Neural crest cell (in vitro differentiated cells): ENCODE measurements around the gene SNX5. TPM values are rescaled to one million over a fixed set of nuclear protein-coding genes. Genes with fewer than 3 reads are reported as not detected.

ENCODE experiments used
- DNase-seq: peaks from one replicate; pipeline ENCODE4 v3.0.0; 2021; ENCODE audit warnings: low read depth, mixed read lengths, low spot score
- H3K27ac Mint-ChIP-seq: one replicate; pipeline ENCODE4 v1.8.0; 2021; ENCODE audit warnings: mild to moderate bottlenecking, mixed read lengths; ENCODE audit not compliant: unreplicated experiment
- H3K27me3 Mint-ChIP-seq: 2 replicates; pipeline ENCODE4 v1.8.0; 2021; ENCODE audit warnings: low read depth, mild to moderate bottlenecking, mixed read lengths
- H3K36me3 Mint-ChIP-seq: 2 replicates; pipeline ENCODE4 v1.8.0; 2021; ENCODE audit warnings: low read depth, mild to moderate bottlenecking, mixed read lengths
- H3K4me1 Mint-ChIP-seq: 2 replicates; pipeline ENCODE4 v1.8.0; 2021; ENCODE audit warnings: mixed read lengths
- H3K4me3 Mint-ChIP-seq: one replicate; pipeline ENCODE4 v1.8.0; 2021; ENCODE audit warnings: mild to moderate bottlenecking, mixed read lengths
- H3K9me3 Mint-ChIP-seq: 2 replicates; pipeline ENCODE4 v1.8.0; 2021; ENCODE audit warnings: mixed read lengths
- CTCF ChIP-seq: fragments of 200-600 bp; sonication (generic); conservative IDR thresholded peaks from 2 replicates; pipeline ENCODE4 v1.5.0; 2021; ENCODE audit warnings: antibody characterized with exemption, mild to moderate bottlenecking
- total RNA-seq: library from RNA; stranded (reverse); gene quantifications from 2 replicates; pipeline ENCODE4 v1.2.1, GENCODE V29; 2021

Gene SNX5
- total RNA-seq, 1 donor from 2014 or later = 116 TPM

- H3K27ac Mint-ChIP-seq = no peak overlapping the region
- H3K36me3 Mint-ChIP-seq = peaks cover 8% of the 10 kb centered on the region
- peak overlapping the region; percentile 24 for H3K4me3 Mint-ChIP-seq
- TF ChIP-seq CTCF = no peak
- H3K27me3 Mint-ChIP-seq = peaks cover 7% of the 10 kb centered on the region
- H3K4me1 Mint-ChIP-seq = peaks cover 44% of the 10 kb centered on the region
- H3K9me3 Mint-ChIP-seq = peaks cover 2% of the 10 kb centered on the region
- DNase-seq = no peak
These were observed 31.5 kb downstream of the SNX5 start for GRCh38 chr20:17936761-17937732.

- Mint-ChIP-seq H3K9me3 (peaks cover 3% of the 10 kb centered on the region), H3K27ac (no peak overlapping the region), H3K4me3 (peak overlapping the region; percentile 24), H3K4me1 (peaks cover 44% of the 10 kb centered on the region), H3K36me3 (peaks cover 9% of the 10 kb centered on the region), H3K27me3 (peaks cover 7% of the 10 kb centered on the region)
- TF ChIP-seq CTCF = no peak
- no peak for DNase-seq
These were observed 32.3 kb downstream of the SNX5 start for GRCh38 chr20:17936286-17936760.

- Mint-ChIP-seq H3K27ac (no peak overlapping the region), H3K27me3 (peaks cover 7% of the 10 kb centered on the region), H3K36me3 (peaks cover 8% of the 10 kb centered on the region), H3K4me1 (peaks cover 44% of the 10 kb centered on the region), H3K4me3 (peak overlapping the region; percentile 24), H3K9me3 (peaks cover 3% of the 10 kb centered on the region)
- no peak for DNase-seq
- no peak for TF ChIP-seq CTCF
These were observed 32.8 kb downstream of the SNX5 start for GRCh38 chr20:17935761-17936160.

- H3K4me3 Mint-ChIP-seq = no peak overlapping the region
- H3K4me1 Mint-ChIP-seq = peaks cover 44% of the 10 kb centered on the region
- TF ChIP-seq CTCF = no peak
- H3K9me3 Mint-ChIP-seq = peaks cover 3% of the 10 kb centered on the region
- H3K27me3 Mint-ChIP-seq = peaks cover 7% of the 10 kb centered on the region
- H3K27ac Mint-ChIP-seq = no peak overlapping the region
- peaks cover 3% of the 10 kb centered on the region for H3K36me3 Mint-ChIP-seq
- DNase-seq = no peak
These were observed 33.4 kb downstream of the SNX5 start for GRCh38 chr20:17935186-17935585.

GRCh38 chr20:17934141-17934862 lies 34.3 kb downstream of the SNX5 start:
- Mint-ChIP-seq H3K9me3 (peaks cover 3% of the 10 kb centered on the region), H3K27ac (no peak overlapping the region), H3K27me3 (peaks cover 7% of the 10 kb centered on the region), H3K4me3 (peak overlapping the region; percentile 52), H3K4me1 (peaks cover 38% of the 10 kb centered on the region), H3K36me3 (peaks cover 3% of the 10 kb centered on the region)
- DNase-seq = no peak
- TF ChIP-seq CTCF = no peak
